Hepatocyte (in vitro differentiated cells): ENCODE measurements around the gene VAMP2.

Experiments used
- EZH2 ChIP-seq: fragments of 200-600 bp; sonication (generic); IDR thresholded peaks from 2 replicates; pipeline ENCODE4 v1.6.1; 2016; ENCODE audit warnings: antibody characterized with exemption, mild to moderate bottlenecking, borderline replicate concordance
- EZH2phosphoT487 ChIP-seq: fragments of 200-600 bp; sonication (generic); IDR thresholded peaks from one replicate; pipeline ENCODE4 v1.6.1; 2018; ENCODE audit warnings: antibody characterized with exemption, mild to moderate bottlenecking, low read depth, moderate library complexity; ENCODE audit not compliant: unreplicated experiment, severe bottlenecking
- TF ChIP-seq, protein P1 (sequence below): fragments of 200-600 bp; sonication (generic); IDR thresholded peaks from 2 replicates; pipeline ENCODE4 v1.5.1; 2016; ENCODE audit warnings: antibody characterized with exemption, mild to moderate bottlenecking; ENCODE audit not compliant: poor library complexity

DNA sequence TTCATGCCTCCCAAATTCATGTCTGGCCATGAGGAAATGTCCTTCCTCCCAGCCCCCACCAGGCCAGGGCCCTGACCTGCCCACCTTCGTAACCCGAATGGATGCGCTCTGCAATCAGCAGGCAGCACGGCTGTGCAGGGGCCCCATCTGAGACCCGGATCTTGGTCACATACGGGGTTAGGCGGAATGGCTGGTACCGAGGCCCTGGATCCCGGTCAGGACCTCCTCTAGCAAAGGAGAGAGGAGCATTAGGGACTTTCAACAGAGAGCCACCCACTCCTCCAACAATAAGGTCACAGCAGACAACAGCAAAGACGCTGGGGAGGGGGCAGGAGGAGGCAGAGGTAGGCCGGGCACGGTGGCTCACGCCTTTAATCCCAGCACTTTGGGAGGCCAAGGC is 14.2 kb downstream of the VAMP2 start:
- TF ChIP-seq, protein P1, sequence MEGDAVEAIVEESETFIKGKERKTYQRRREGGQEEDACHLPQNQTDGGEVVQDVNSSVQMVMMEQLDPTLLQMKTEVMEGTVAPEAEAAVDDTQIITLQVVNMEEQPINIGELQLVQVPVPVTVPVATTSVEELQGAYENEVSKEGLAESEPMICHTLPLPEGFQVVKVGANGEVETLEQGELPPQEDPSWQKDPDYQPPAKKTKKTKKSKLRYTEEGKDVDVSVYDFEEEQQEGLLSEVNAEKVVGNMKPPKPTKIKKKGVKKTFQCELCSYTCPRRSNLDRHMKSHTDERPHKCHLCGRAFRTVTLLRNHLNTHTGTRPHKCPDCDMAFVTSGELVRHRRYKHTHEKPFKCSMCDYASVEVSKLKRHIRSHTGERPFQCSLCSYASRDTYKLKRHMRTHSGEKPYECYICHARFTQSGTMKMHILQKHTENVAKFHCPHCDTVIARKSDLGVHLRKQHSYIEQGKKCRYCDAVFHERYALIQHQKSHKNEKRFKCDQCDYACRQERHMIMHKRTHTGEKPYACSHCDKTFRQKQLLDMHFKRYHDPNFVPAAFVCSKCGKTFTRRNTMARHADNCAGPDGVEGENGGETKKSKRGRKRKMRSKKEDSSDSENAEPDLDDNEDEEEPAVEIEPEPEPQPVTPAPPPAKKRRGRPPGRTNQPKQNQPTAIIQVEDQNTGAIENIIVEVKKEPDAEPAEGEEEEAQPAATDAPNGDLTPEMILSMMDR: no peak
- TF ChIP-seq EZH2 (no peak), EZH2phosphoT487 (no peak)
